GM19099 (cell line): ENCODE results near the gene PDGFD.

Source experiments
- POLR2A ChIP-seq: IDR thresholded peaks from 3 replicates; pipeline ENCODE4 v1.6.1; 2011; ENCODE audit warnings: low read depth; ENCODE audit not compliant: insufficient read length; ENCODE audit errors: extremely low read depth

The PDGFD gene

GRCh38 chr11:104011044-104011443, 152.9 kb downstream of the PDGFD start:
- no peak for TF ChIP-seq POLR2A

- TF ChIP-seq POLR2A, result no peak
Observed at GRCh38 chr11:104009744-104010143, 154.2 kb downstream of the PDGFD start.

- TF ChIP-seq POLR2A, result no peak
Observed at GRCh38 chr11:104005234-104005855, 158.6 kb downstream of the PDGFD start.

DNA sequence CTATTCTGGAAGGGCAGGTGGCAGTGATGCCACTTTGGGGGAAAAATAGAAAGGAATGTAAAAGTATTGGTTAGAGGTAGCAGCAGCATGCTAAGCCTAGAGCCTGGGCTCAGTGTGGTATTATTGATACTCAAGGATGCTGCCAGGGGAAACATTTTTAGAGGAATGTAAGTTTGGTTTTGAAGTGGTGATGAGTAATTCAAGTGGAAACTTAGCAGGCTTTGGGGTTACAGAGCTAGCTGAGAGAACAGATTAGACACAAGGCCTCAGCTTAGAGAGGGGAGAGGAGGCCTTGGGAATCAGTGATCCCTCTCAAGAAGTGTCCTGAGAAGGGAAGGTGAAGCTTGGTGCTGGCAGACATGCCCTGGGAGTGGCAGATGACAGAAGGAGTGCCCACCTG, 160.5 kb downstream of the PDGFD start:
- no peak for TF ChIP-seq POLR2A

DNA sequence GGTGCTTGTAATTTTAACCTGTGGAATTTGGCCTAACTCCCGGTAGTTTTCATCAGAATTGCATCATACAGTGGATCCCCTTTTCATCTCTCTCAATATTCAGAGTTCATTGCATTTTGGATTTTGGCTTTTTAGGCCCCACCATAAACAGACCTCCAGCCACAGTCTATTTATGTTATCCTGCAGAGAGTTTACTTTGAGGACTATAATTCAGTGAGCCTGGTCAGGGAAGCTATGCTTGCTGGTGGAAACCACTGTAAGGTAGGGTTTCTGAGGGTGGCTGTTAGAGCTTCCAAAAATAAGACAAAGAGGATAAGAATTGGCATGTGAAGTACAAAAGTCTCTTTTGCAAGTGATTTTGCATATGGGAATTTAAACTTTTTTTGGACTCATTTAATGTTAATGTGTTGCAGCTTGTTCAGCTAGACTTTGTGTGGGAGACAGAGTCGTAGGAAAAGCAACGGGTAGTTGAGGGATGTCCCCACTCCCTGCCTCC, 162.3 kb downstream of the PDGFD start:
- TF ChIP-seq POLR2A, result no peak

- TF ChIP-seq POLR2A, result no peak
Observed at GRCh38 chr11:104000798-104001197, 163.1 kb downstream of the PDGFD start.

- no peak for TF ChIP-seq POLR2A
Observed at GRCh38 chr11:103998826-103999508, 165.0 kb downstream of the PDGFD start.

DNA sequence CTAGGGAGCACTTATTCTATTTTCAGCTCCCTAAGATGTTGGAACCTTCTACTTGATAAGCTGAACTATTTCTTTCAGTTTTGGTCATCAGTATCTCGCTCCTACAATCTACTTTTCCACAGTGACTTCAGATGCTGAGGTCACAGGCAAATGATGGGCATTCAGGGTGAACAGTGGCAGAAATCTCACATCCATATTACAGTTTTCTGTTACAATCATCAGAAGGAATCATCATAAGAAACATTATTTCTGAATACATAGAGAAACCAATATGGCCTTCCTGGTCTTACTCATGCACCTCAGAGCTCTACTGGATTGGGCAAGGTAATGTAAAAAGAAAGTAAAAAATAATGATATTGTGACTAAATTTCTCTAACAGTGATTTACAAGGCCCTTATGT, 166.9 kb downstream of the PDGFD start:
- TF ChIP-seq POLR2A, result no peak

GRCh38 chr11:103995896-103996295, 168.1 kb downstream of the PDGFD start:
- no peak for TF ChIP-seq POLR2A

DNA sequence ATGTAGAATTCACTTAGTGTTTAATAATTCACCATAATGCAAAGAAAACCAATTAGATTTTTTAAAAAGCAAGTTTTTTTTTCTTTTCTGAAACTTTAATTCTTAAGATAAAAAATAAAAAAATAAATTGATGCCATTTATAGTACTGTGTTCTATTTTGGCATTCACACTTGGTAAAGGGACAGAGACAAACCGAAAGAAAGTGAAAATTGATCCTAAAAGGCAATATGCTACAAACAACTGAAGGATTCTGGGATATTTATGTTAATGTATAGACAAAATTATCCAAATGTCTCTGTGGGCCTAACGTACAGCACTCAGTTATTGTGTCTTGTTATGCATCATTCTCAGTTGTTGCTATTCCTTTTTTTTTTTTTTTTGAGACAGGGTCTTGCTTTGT, 169.4 kb downstream of the PDGFD start:
- TF ChIP-seq POLR2A, result no peak

DNA sequence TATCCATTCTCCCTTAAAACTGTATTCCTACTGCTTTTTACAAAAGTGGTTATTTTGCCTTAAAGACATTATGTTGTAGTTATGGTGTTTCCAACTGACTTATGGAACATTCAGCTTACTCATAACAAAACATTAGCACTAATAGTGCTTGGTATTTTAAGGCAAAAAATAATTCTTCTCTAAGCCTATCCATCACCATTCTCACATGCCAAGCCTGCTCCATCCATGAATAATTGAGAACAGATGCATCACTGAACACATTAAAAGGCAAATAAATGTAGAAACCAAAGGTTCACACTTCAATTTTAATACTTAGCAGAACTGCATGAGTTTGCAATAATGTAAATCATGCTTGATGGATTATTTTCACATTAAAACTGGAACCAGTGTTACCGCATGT, 169.9 kb downstream of the PDGFD start:
- TF ChIP-seq POLR2A, result no peak

GRCh38 chr11:103993507-103993906, 170.4 kb downstream of the PDGFD start:
- TF ChIP-seq POLR2A, result no peak

DNA sequence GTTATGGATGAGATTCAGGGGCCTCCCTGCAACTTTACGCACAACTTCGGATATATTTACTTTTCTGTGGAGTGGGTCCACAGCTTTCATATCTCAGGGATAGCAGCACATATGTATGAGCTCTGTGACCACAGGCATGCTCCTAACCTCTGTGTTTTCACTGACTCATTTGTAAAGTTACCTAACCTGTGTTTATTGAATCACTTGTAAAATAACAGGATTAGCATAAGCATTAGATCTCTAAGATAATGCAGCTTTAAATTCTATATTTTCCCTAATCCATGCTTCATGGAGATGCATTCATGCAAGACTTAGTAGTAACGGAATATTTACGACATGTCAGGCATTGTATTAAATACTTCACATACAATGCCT, 175.4 kb downstream of the PDGFD start:
- TF ChIP-seq POLR2A, result no peak

- no peak for TF ChIP-seq POLR2A
Observed at GRCh38 chr11:103987629-103988594, 176.0 kb downstream of the PDGFD start.

- TF ChIP-seq POLR2A, result no peak
Observed at GRCh38 chr11:103985041-103985440, 178.9 kb downstream of the PDGFD start.

DNA sequence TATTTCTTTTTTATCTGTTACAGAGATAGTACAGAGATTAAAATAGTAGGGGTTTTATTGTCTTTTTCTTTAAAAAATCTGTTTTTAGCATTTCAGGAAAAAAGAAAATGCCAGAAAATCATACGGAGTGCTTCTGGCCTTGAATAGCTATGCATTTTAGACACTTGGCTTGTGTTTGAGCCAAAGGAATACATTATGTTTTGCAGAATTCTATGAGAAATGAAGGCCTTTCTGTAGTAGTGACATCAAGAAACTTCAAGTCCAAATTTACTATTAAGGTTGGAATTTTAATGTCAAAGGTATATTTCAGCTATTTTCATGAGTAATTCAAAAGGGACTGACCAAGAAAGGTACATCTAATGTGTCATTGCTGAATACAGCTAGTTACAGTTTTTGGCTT, 183.8 kb downstream of the PDGFD start:
- no peak for TF ChIP-seq POLR2A
